Choroid plexus epithelial cell (primary cell): Measurements from ENCODE around the gene SLC25A21.

Experiments
- DNase-seq: peaks from one replicate; pipeline ENCODE4 v3.0.0-alpha.2; 2010; ENCODE audit warnings: low read depth
- H3K4me3 ChIP-seq: 2 replicates; pipeline ENCODE4 v1.5.1; 2011; ENCODE audit warnings: low read depth, mild to moderate bottlenecking, control low read depth, low read length, moderate library complexity
- TF ChIP-seq, protein P1 (sequence below): conservative IDR thresholded peaks from 2 replicates; pipeline ENCODE4 v1.5.1; 2011; ENCODE audit warnings: low read depth, mild to moderate bottlenecking, control low read depth, inconsistent platforms, low read length, moderate library complexity

Gene SLC25A21

DNA sequence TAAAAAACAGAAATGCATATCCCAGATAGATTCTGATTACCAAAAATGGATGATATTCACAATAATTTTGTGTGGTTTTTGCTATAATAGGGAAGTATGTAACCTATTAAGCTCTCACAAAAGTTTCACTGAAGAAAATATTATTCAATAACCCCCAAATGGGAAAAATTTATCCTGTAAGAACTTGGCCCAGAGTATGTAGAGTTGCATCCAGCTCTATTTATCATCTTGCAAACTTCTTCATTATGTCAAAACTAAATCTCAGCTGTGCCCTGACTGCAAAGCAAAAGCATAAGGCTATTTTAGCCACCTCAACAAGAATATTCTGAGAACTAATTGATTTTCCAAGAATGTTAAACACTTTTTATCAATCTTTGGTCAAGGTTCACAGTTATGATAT is 311.6 kb downstream of the SLC25A21 start:
- H3K4me3 ChIP-seq = no peak overlapping the region
- DNase-seq = no peak
- TF ChIP-seq, protein P1, sequence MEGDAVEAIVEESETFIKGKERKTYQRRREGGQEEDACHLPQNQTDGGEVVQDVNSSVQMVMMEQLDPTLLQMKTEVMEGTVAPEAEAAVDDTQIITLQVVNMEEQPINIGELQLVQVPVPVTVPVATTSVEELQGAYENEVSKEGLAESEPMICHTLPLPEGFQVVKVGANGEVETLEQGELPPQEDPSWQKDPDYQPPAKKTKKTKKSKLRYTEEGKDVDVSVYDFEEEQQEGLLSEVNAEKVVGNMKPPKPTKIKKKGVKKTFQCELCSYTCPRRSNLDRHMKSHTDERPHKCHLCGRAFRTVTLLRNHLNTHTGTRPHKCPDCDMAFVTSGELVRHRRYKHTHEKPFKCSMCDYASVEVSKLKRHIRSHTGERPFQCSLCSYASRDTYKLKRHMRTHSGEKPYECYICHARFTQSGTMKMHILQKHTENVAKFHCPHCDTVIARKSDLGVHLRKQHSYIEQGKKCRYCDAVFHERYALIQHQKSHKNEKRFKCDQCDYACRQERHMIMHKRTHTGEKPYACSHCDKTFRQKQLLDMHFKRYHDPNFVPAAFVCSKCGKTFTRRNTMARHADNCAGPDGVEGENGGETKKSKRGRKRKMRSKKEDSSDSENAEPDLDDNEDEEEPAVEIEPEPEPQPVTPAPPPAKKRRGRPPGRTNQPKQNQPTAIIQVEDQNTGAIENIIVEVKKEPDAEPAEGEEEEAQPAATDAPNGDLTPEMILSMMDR = no peak

- TF ChIP-seq, protein P1 = no peak
- no peak overlapping the region for H3K4me3 ChIP-seq
- DNase-seq = no peak
Measured at GRCh38 chr14:36859119-36859518, 313.3 kb downstream of the SLC25A21 start.

- H3K4me3 ChIP-seq = no peak overlapping the region
- DNase-seq = no peak
- TF ChIP-seq, protein P1 = no peak
Measured at GRCh38 chr14:36857842-36858445, 314.5 kb downstream of the SLC25A21 start.

DNA sequence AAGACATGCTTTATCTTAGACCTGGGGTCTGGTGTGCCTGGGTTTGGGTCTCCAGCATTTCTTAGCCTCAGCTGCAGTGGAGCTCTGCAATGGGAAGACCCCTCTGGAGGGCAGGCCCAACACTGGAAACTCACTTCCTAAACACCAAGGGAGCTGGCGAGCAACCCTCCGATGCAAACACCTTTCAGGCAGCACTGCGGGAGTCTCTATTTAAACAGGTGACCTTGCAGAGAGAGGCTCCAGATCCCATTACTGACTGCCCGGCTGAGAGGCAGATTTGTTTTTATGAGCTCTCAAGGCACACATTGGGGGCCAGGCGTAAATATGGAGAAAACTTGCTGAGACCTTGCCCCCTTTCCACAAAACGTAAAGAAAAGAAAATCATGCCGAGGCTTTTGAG is 315.3 kb downstream of the SLC25A21 start:
- TF ChIP-seq, protein P1 = no peak

GRCh38 chr14:36856095-36856878 is 316.1 kb downstream of the SLC25A21 start:
- TF ChIP-seq, protein P1 = no peak
- H3K4me3 ChIP-seq = no peak overlapping the region
- DNase-seq = no peak

More for the DNA sequence above, 315.3 kb downstream of the SLC25A21 start:
- H3K4me3 ChIP-seq = no peak overlapping the region
- no peak for DNase-seq

DNA sequence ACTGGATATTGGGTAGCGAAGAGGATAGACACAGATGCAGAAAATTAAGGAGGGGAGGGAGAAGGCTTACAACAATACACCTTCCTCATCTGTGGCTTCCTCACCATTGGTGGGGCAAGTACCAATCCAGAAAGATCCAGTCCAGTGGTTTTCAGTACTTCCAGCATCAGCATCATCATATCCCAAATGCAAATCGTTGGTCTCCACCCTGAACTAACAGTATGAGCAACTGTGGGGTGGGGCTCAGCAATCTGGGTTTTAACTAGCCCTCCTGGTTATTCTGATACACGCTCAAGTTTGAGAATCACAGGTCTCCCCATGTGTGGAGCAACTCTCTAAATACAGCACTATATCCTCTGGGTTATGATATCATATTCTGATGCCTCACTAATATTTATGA is 317.0 kb downstream of the SLC25A21 start:
- TF ChIP-seq, protein P1 = no peak
- DNase-seq = no peak
- H3K4me3 ChIP-seq = no peak overlapping the region
